ENCODE results near the gene ERICH4. TPM values are rescaled to one million over a fixed set of nuclear protein-coding genes. Genes with fewer than 3 reads are reported as not detected.
"Not testable (repeated sequence)": the region's sequence is repeated elsewhere in the genome, so short reads cannot be mapped to it uniquely, and the experiment has no call there.

The ERICH4 gene
- total RNA-seq, 3 donors from 2014 or later, result not detected

DNA sequence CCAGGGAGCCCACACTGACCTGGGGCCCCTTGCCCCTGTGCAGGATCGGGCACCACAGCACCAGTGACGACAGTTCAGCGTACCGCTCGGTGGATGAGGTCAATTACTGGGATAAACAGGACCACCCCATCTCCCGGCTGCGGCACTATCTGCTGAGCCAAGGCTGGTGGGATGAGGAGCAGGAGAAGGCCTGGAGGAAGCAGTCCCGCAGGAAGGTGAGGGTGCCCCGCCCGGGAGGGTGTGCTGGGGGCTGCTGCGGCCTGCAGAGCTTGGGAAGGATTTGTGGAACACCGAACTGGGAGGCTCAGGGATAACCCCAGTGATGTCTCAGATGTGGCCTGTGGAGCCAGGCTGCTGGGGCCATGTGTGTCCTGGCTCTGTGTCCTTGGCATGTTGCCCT, 20.0 kb upstream of the ERICH4 start:
- Mint-ChIP-seq H3K27me3 (ENCODE audit: low read depth) (no peaks in the 10 kb centered on the region), H3K36me3 (ENCODE audit: insufficient read depth) (peaks cover 24% of the 10 kb centered on the region), H3K9me3 (no peaks in the 10 kb centered on the region), H3K4me3 (no peak overlapping the region), H3K4me1 (ENCODE audit: low read depth) (peaks cover 15% of the 10 kb centered on the region)
- ATAC-seq, result no peak
- no peak for DNase-seq

DNA sequence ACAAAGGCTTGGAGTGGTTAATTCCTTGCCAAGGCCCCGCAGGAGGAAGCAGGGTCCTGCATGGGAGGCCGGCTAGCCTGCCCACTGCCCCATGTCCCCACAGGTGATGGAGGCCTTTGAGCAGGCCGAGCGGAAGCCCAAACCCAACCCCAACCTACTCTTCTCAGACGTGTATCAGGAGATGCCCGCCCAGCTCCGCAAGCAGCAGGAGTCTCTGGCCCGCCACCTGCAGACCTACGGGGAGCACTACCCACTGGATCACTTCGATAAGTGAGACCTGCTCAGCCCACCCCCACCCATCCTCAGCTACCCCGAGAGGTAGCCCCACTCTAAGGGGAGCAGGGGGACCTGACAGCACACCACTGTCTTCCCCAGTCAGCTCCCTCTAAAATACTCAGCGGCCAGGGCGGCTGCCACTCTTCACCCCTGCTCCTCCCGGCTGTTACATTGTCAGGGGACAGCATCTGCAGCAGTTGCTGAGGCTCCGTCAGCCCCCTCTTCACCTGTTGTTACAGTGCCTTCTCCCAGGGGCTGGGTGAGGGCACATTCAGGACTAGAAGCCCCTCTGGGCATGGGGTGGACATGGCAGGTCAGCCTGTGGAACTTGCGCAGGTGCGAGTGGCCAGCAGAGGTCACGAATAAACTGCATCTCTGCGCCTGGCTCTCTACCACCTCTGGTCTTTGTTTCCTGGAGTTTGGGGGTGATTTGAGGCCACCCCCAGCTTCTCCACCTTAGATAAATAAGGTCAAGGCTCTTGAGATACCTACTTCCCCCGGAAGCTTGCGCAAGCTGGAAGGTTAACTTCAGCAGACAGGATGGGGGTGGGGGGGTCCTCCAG, 18.4 kb upstream of the ERICH4 start:
- peaks cover 26% of the 10 kb centered on the region for H3K4me1 Mint-ChIP-seq (ENCODE audit: low read depth)
- no peak for ATAC-seq
- no peak overlapping the region for H3K4me3 Mint-ChIP-seq
- no peak for DNase-seq
- H3K27me3 Mint-ChIP-seq (ENCODE audit: low read depth), result no peaks in the 10 kb centered on the region
- no peaks in the 10 kb centered on the region for H3K9me3 Mint-ChIP-seq
- H3K36me3 Mint-ChIP-seq (ENCODE audit: insufficient read depth), result peaks cover 17% of the 10 kb centered on the region

- H3K4me3 Mint-ChIP-seq, result no peak overlapping the region
- no peak for DNase-seq
- H3K9me3 Mint-ChIP-seq, result no peaks in the 10 kb centered on the region
- no peaks in the 10 kb centered on the region for H3K27me3 Mint-ChIP-seq (ENCODE audit: low read depth)
- ATAC-seq, result no peak
- H3K36me3 Mint-ChIP-seq (ENCODE audit: insufficient read depth), result peaks cover 12% of the 10 kb centered on the region
- H3K4me1 Mint-ChIP-seq (ENCODE audit: low read depth), result peaks cover 26% of the 10 kb centered on the region
Measured at GRCh38 chr19:41425174-41426115, 17.5 kb upstream of the ERICH4 start.

- peaks cover 12% of the 10 kb centered on the region for H3K36me3 Mint-ChIP-seq (ENCODE audit: insufficient read depth)
- no peak overlapping the region for H3K4me3 Mint-ChIP-seq
- H3K4me1 Mint-ChIP-seq (ENCODE audit: low read depth), result peaks cover 28% of the 10 kb centered on the region
- ATAC-seq, result no peak
- no peak for DNase-seq
- no peaks in the 10 kb centered on the region for H3K27me3 Mint-ChIP-seq (ENCODE audit: low read depth)
- H3K9me3 Mint-ChIP-seq, result no peaks in the 10 kb centered on the region
Measured at GRCh38 chr19:41426116-41426841, 16.7 kb upstream of the ERICH4 start.

GRCh38 chr19:41426952-41427646, 15.9 kb upstream of the ERICH4 start, which contains the start of gene B3GNT8:
Gene B3GNT8, minus strand, starts transcription at chr19:41427374. Its CDS starts 596 bp downstream, at chr19:41426778.
- peak; percentile 30 for DNase-seq
- Mint-ChIP-seq H3K36me3 (ENCODE audit: insufficient read depth) (peaks cover 14% of the 10 kb centered on the region), H3K9me3 (no peaks in the 10 kb centered on the region), H3K4me1 (ENCODE audit: low read depth) (peaks cover 28% of the 10 kb centered on the region), H3K27me3 (ENCODE audit: low read depth) (no peaks in the 10 kb centered on the region), H3K4me3 (peak within 1 kb of the TSS; percentile 79)
- peak; percentile 66 to 68 for ATAC-seq

DNA sequence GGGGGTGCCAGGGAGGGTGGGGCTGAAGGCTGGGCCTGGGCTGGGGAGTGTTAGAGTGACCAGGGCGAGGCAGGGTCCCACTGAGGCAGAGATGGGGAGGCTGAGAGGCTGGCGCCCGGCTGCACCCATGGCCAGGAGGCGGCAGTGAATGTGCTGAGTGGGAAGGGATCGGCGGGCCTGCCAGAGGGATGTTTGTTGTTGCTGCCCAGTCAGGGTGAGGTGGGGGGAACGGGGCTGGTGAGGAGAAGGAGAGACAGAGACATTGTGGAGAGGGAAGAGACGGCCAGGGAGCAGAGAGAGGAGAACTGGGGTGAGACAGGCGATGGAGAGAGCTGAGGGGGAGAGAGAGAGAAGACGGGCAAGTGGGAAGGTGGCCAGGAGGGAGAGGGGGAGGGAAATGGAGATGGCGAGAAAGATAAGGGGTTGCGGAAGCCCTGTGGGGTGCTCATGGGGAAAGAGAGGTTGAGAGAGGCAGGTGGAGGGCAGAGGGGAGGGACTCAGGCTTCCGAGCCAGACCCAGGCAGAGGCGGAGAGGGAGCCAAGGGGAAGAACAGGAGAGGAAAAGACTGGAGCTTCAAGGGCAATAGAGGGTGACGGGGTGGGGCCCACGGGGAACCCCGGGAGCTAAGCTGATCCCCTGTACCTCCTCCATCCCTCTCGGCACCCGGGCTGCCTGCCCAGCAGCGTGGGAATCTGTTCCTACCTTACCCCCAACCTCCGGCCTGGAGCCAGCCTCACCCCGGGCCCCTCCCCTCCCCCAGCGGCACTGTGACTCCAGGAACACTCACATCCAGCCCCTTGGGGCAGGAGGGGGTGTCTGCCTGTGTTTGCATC, 15.1 kb upstream of the ERICH4 start:
- H3K9me3 Mint-ChIP-seq, result no peaks in the 10 kb centered on the region
- DNase-seq, result no peak
- H3K27me3 Mint-ChIP-seq (ENCODE audit: low read depth), result no peaks in the 10 kb centered on the region
- H3K4me3 Mint-ChIP-seq, result peak overlapping the region; percentile 79
- H3K4me1 Mint-ChIP-seq (ENCODE audit: low read depth), result peaks cover 28% of the 10 kb centered on the region
- ATAC-seq, result peak; percentile 51 to 53
- peaks cover 13% of the 10 kb centered on the region for H3K36me3 Mint-ChIP-seq (ENCODE audit: insufficient read depth)

DNA sequence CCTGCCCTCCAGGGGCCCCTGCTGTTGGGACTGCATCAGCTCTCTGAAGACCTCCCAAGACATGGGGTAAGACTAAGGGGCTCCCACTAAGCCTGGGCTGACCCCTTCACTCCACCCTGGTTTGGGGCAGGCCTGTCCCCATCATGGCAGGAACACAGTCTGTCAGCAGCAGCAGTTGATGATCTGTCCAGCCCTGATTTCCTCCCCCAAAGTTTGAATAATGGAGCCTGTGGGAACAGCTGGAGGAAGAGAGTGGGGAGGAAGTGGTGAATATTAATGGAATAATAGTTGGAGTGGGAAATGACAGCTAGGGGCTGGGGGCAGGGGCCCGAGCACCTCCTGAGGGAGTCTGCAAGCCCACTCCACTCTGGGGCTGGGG, 14.5 kb upstream of the ERICH4 start:
- H3K4me1 Mint-ChIP-seq (ENCODE audit: low read depth), result peaks cover 28% of the 10 kb centered on the region
- ATAC-seq, result no peak
- H3K27me3 Mint-ChIP-seq (ENCODE audit: low read depth), result no peaks in the 10 kb centered on the region
- DNase-seq, result no peak
- H3K36me3 Mint-ChIP-seq (ENCODE audit: insufficient read depth), result peaks cover 13% of the 10 kb centered on the region
- peak overlapping the region; percentile 24 for H3K4me3 Mint-ChIP-seq
- H3K9me3 Mint-ChIP-seq, result no peaks in the 10 kb centered on the region

DNA sequence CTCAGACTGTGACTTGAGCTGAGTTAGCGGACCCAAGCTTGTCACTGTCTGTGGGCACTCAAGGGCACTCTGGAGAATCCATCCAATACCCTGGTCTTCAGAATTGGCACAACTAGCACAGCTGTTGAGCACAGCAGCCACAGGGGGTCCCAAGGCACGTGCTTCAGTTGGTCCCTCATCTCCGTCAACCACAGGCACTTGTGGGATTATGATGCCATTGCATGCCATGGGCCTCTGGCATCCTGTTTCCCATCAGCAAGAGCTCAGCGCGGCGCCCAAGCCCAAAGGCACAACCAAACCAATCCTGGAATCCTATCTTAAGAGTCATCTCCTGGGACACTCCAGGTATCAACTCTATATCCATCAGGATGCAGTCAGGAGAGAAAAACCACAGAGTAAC, 12.0 kb upstream of the ERICH4 start:
- ATAC-seq (no peak), DNase-seq (no peak)
- Mint-ChIP-seq H3K9me3 (no peaks in the 10 kb centered on the region), H3K27me3 (ENCODE audit: low read depth) (no peaks in the 10 kb centered on the region), H3K36me3 (ENCODE audit: insufficient read depth) (peaks cover 16% of the 10 kb centered on the region), H3K4me3 (no peak overlapping the region), H3K4me1 (ENCODE audit: low read depth) (peaks cover 28% of the 10 kb centered on the region)

DNA sequence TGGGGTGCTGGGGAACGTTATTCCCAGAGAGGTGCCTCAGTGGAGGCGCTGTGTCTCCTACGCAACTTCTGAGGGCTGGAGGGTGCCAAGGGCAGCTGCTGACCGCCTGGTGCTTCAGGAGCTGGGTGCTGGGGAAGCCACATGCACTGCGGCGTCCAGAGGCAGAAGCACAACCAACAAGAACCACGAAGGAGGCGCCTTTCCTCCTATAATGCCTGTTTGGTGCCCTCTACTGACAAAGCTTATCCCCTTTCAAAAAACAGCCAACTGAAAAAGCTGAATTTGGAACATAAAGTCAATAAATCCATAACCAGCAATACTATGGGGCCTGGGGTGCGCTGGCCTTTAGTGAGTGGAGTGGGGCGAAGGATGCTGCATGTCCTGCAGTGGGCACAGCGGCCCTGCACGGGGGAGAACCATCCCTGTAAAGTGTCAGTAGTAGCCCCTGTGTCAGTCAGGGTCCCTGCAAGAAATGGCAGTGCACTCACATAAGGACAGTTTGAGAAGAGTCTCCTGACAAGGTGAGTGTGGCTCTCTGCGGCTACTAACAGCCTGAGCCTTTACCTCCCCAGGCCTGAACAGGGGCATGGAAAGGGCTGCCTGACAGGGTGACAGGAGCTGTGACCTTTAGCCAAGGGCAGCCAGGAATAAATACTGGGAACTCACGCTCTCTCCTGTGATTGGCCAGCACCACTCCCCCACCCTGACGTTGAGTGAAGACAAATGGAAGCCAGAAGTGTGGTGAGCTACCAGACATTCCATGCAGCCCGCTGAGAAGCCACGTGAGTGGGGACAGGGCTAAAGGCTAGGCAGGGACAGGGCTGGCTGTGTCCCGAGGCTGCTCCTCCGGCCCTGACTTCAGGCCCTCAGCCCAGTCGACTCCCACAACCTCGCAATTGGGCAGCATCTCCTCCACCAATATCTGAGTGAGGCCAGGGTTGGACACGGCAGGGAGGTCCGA, 11.2 kb upstream of the ERICH4 start:
- no peak for ATAC-seq

GRCh38 chr19:41433171-41433570, 9.8 kb upstream of the ERICH4 start:
- ATAC-seq, result no peak
- no peak for DNase-seq
- H3K4me3 Mint-ChIP-seq, result no peak overlapping the region
- no peaks in the 10 kb centered on the region for H3K9me3 Mint-ChIP-seq
- no peaks in the 10 kb centered on the region for H3K27me3 Mint-ChIP-seq (ENCODE audit: low read depth)
- peaks cover 21% of the 10 kb centered on the region for H3K4me1 Mint-ChIP-seq (ENCODE audit: low read depth)
- H3K36me3 Mint-ChIP-seq (ENCODE audit: insufficient read depth), result peaks cover 24% of the 10 kb centered on the region

More for the DNA sequence above, 11.2 kb upstream of the ERICH4 start:
- H3K36me3 Mint-ChIP-seq (ENCODE audit: insufficient read depth), result peaks cover 19% of the 10 kb centered on the region
- DNase-seq, result no peak
- no peaks in the 10 kb centered on the region for H3K27me3 Mint-ChIP-seq (ENCODE audit: low read depth)
- H3K4me3 Mint-ChIP-seq, result no peak overlapping the region
- H3K9me3 Mint-ChIP-seq, result no peaks in the 10 kb centered on the region
- peaks cover 25% of the 10 kb centered on the region for H3K4me1 Mint-ChIP-seq (ENCODE audit: low read depth)

DNA sequence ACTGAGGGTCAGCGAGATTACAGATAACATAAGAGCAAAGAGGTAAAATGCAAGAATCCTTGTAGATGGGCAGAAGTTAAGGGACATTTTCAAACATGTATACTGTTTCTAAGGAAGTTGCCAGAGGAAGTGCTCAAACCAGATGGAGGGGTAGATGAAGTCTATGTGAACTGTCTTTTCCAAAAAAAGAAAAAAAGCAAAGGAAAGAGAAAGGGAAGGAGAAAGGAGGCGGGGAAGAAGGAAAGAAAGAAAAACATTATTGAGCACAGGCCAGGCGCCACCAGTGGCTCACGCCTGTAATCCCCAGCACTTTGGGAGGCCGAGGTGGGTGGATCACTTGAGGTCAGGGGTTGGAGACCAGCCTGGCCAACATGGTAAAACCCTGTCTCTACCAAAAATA, 8.5 kb upstream of the ERICH4 start:
- no peaks in the 10 kb centered on the region for H3K27me3 Mint-ChIP-seq (ENCODE audit: low read depth)
- H3K4me1 Mint-ChIP-seq (ENCODE audit: low read depth), result peaks cover 17% of the 10 kb centered on the region
- ATAC-seq (no peak), DNase-seq (no peak)
- H3K9me3 Mint-ChIP-seq, result no peaks in the 10 kb centered on the region
- H3K36me3 Mint-ChIP-seq (ENCODE audit: insufficient read depth), result peaks cover 24% of the 10 kb centered on the region
- no peak overlapping the region for H3K4me3 Mint-ChIP-seq

DNA sequence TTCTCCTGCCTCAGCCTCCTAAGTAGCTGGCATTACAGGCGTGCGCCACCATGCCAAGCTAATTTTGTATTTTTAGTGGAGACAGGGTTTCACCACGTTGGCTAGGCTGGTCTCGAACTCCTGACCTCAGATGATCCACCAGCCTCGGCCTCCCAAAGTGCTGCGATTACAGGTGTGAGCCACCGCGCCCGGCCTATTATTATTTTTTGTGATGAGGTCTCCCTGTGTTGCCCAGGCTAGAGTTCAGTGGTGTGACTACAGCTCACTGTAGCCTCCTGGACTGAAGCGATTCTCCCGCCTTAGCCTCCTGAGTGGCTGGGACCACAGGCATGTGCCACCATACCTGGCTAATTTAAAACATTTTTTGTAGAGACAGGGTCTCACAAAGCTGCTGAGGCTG, 7.6 kb upstream of the ERICH4 start:
- peaks cover 17% of the 10 kb centered on the region for H3K4me1 Mint-ChIP-seq (ENCODE audit: low read depth)
- H3K4me3 Mint-ChIP-seq; ATAC-seq; H3K27me3 Mint-ChIP-seq (ENCODE audit: low read depth); DNase-seq; H3K9me3 Mint-ChIP-seq: not testable (repeated sequence)
- peaks cover 24% of the 10 kb centered on the region for H3K36me3 Mint-ChIP-seq (ENCODE audit: insufficient read depth)
